ENCODE data around the gene FEZ2.

FEZ2 gene

DNA sequence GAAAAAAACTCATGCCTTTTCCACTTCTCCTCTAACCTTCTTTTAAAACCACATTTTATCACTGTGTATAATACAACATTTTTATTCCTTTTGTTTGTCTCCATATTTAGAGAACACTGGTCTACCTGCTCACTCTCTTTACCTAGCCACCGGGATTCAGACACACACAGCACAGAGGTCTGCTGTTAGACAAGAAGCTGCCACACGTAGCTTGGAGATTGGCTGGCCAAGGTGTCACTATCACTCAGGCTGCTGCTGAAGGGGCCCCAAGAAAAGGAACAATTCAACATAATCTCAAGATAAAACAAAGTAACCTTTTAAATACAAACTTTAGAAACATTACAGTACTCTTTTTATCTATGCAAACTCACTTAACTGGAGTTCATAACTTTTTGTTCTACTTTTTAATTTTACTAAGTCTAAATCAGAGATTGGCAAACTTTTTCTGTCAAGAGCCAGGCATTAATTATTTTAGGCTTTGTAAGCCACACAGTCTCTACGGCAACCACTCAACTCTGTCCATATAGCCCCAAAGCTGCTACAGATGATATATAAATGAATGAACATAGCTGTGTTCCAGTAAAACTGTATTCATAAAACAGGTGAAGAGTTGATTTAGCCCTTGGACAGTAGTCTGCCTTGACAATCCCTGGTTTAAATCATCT lies 25.8 kb downstream of the FEZ2 start:
- Histone ChIP-seq H3K4me2 (no peak overlapping the region), H3K4me1 (ENCODE audit: low read depth, poor library complexity, severe bottlenecking) (no peaks in the 10 kb centered on the region), H4K20me1 (ENCODE audit: insufficient read depth) (no peaks in the 10 kb centered on the region), H3K4me3 (IDR thresholded peaks at IDR 0.05; ENCODE audit: insufficient read depth, low read depth, low read length) (no peak overlapping the region), H2AFZ (ENCODE audit: low read depth) (no peak overlapping the region), H3K27ac (no peak overlapping the region), H3K79me2 (ENCODE audit: insufficient read depth, low read depth) (no peaks in the 10 kb centered on the region), H3K27me3 (ENCODE audit: insufficient read depth, low read depth) (no peaks in the 10 kb centered on the region; the same call in none of the 2 replicates), H3K9ac (no peak overlapping the region), H3K36me3 (ENCODE audit: insufficient read depth) (no peaks in the 10 kb centered on the region)
- no peak for TF ChIP-seq CTCF (conservative IDR thresholded peaks at IDR 0.05; ENCODE audit: low read depth, low read length)

- H3K9ac ChIP-seq: no peak overlapping the region
- no peaks in the 10 kb centered on the region for H3K79me2 ChIP-seq (ENCODE audit: insufficient read depth, low read depth)
- no peak overlapping the region for H3K4me2 ChIP-seq
Measured at GRCh38 chr2:36570416-36570815, 27.6 kb downstream of the FEZ2 start.

DNA sequence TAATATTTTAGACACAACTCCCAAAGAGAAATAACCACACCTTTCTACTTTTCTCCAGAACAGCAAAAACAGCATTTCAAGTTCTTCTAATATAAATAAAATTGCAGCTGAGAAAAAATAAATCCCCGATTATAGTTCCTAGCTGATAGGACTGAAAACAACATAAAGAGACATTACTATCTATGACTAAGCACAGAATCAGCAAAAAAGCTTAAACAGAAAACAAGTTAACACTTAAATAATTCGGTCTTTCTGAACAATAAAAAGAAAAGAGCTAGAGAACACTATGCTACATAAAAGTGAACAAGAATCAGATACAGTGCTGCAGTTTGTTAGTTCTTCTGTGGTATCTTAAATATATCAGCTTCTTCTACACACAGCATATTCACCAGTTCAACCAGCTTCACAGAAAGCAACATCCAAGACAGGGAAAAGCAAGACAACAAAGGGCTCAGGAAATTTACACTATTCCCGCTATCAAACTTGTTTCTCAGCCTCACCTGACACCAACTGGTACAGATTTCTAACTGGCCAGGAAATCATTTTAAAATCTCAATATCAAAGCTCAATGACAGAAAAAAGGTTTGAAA lies 28.6 kb downstream of the FEZ2 start:
- Histone ChIP-seq H3K4me3 (IDR thresholded peaks at IDR 0.05; ENCODE audit: insufficient read depth, low read depth, low read length) (no peak overlapping the region), H3K9ac (no peak overlapping the region), H3K27me3 (ENCODE audit: insufficient read depth, low read depth) (no peaks in the 10 kb centered on the region), H3K36me3 (ENCODE audit: insufficient read depth) (no peaks in the 10 kb centered on the region), H3K4me2 (no peak overlapping the region), H2AFZ (ENCODE audit: low read depth) (no peak overlapping the region), H4K20me1 (ENCODE audit: insufficient read depth) (no peaks in the 10 kb centered on the region), H3K79me2 (ENCODE audit: insufficient read depth, low read depth) (no peaks in the 10 kb centered on the region), H3K27ac (no peak overlapping the region), H3K4me1 (ENCODE audit: low read depth, poor library complexity, severe bottlenecking) (no peaks in the 10 kb centered on the region)
- no peak for TF ChIP-seq CTCF (conservative IDR thresholded peaks at IDR 0.05; ENCODE audit: low read depth, low read length)

More at GRCh38 chr2:36570416-36570815, 27.6 kb downstream of the FEZ2 start:
- Histone ChIP-seq H3K27me3 (ENCODE audit: insufficient read depth, low read depth) (no peaks in the 10 kb centered on the region; the same call in none of the 2 replicates), H3K27ac (no peak overlapping the region), H2AFZ (ENCODE audit: low read depth) (no peak overlapping the region), H3K36me3 (ENCODE audit: insufficient read depth) (no peaks in the 10 kb centered on the region), H3K4me1 (ENCODE audit: low read depth, poor library complexity, severe bottlenecking) (no peaks in the 10 kb centered on the region), H4K20me1 (ENCODE audit: insufficient read depth) (no peaks in the 10 kb centered on the region), H3K4me3 (IDR thresholded peaks at IDR 0.05; ENCODE audit: insufficient read depth, low read depth, low read length) (no peak overlapping the region)
- TF ChIP-seq CTCF (conservative IDR thresholded peaks at IDR 0.05; ENCODE audit: low read depth, low read length): no peak

- no peak for TF ChIP-seq CTCF (conservative IDR thresholded peaks at IDR 0.05; ENCODE audit: low read depth, low read length)
- Histone ChIP-seq H3K27ac (no peak overlapping the region), H2AFZ (ENCODE audit: low read depth) (no peak overlapping the region), H3K27me3 (ENCODE audit: insufficient read depth, low read depth) (no peaks in the 10 kb centered on the region), H3K36me3 (ENCODE audit: insufficient read depth) (no peaks in the 10 kb centered on the region), H4K20me1 (ENCODE audit: insufficient read depth) (no peaks in the 10 kb centered on the region), H3K4me2 (no peak overlapping the region), H3K4me3 (IDR thresholded peaks at IDR 0.05; ENCODE audit: insufficient read depth, low read depth, low read length) (no peak overlapping the region), H3K79me2 (ENCODE audit: insufficient read depth, low read depth) (no peaks in the 10 kb centered on the region), H3K4me1 (ENCODE audit: low read depth, poor library complexity, severe bottlenecking) (peaks cover 5% of the 10 kb centered on the region), H3K9ac (no peak overlapping the region)
Measured at GRCh38 chr2:36568516-36569246, 29.3 kb downstream of the FEZ2 start.
